K562 (cell line): ENCODE measurements around the gene JADE3. TPM values are rescaled to one million over a fixed set of nuclear protein-coding genes. Genes with fewer than 3 reads are reported as not detected.

Experiments
- AFF4 ChIP-seq: sonication (generic); formaldehyde crosslinking; IDR thresholded peaks from 2 replicates; pipeline ENCODE4 v1.8.0; 2023; ENCODE audit warnings: mild to moderate bottlenecking, missing genetic modification reagents
- CBX1 ChIP-seq: sonication (generic); IDR thresholded peaks from 2 replicates; pipeline ENCODE4 v1.6.1; 2016; ENCODE audit warnings: antibody characterized with exemption, low read depth, mild to moderate bottlenecking
- CEBPB ChIP-seq: fragments of 450-650 bp; IDR thresholded peaks from 2 replicates; pipeline ENCODE4 v1.6.1; 2016; ENCODE audit warnings: missing genetic modification characterization, missing compliant biosample characterization
- CHD7 ChIP-seq: fragments of 200-600 bp; sonication (generic); IDR thresholded peaks from one replicate; pipeline ENCODE4 v1.6.1; 2012; ENCODE audit warnings: mild to moderate bottlenecking, low read depth, low read length, inconsistent platforms
- MCM7 ChIP-seq, 2 experiments: fragments of 450-650 bp; IDR thresholded peaks; 2 replicates each; pipeline ENCODE4 v1.6.1; 2016 to 2018
- PURB ChIP-seq: sonication (generic); formaldehyde crosslinking; IDR thresholded peaks from 2 replicates; pipeline ENCODE4 v1.9.0; 2021; ENCODE audit warnings: low read depth, mild to moderate bottlenecking, missing genetic modification reagents
- RBM34 ChIP-seq: fragments of 200-400 bp; formaldehyde crosslinking; IDR thresholded peaks from 2 replicates; pipeline ENCODE4 v1.6.1; 2018; ENCODE audit warnings: low read length, borderline replicate concordance; ENCODE audit not compliant: insufficient read depth
- TRIM25 ChIP-seq: fragments of 450-650 bp; IDR thresholded peaks from 2 replicates; pipeline ENCODE4 v1.7.0; 2016; ENCODE audit warnings: borderline replicate concordance
- U2AF2 ChIP-seq: fragments of 200-400 bp; formaldehyde crosslinking; optimal IDR thresholded peaks from 2 replicates; pipeline ENCODE3; 2017; ENCODE audit warnings: low read depth, mild to moderate bottlenecking, low read length
- ZNF395 ChIP-seq: fragments of 200-800 bp; sonication (Bioruptor generic); IDR thresholded peaks from 2 replicates; pipeline ENCODE4 v1.6.1; 2017; ENCODE audit warnings: missing genetic modification characterization, missing compliant biosample characterization
- polyA plus RNA-seq, 8 experiments: library from polyadenylated mRNA; depleted of rRNA in 4 of 8; stranded (reverse) in 5 of 8; unstranded in 3 of 8; fragments of >200 nt; fragmentation: Nextera tagmentation in 2 of 8; fragmentation: Illumina TruSeq in 1 of 8; extraction: Ambion mirVana in 2 of 8; extraction: Trizol in 1 of 8; gene quantifications; 2 replicates each; pipeline versions ENCODE4 v1.2.1 to v1.2.3, GENCODE V29; 2011 to 2014; ENCODE audit warnings: inconsistent platforms in 1 of 8, missing spikeins in 1 of 8
- total RNA-seq, 7 experiments: library from RNA; depleted of rRNA in 6 of 7; stranded (reverse); fragments of >200 nt in 6 of 7; fragmentation: Illumina TruSeq in 2 of 7; extraction: Trizol in 2 of 7; gene quantifications; 2 replicates each; pipeline versions ENCODE4 v1.2.1 to v1.2.3, GENCODE V29; 2011 to 2021; ENCODE audit warnings: low replicate concordance in 1 of 7

JADE3 gene
- total and polyA plus RNA-seq, 9 of the 15 experiments (the other 6 are each of a cell fraction or from before 2014, with no cell fraction given): 2.6 to 10.0 (median 7.0) TPM

- TF ChIP-seq CHD7 (no peak), RBM34 (no peak), CEBPB (tag) (no peak), PURB (CRISPR knock-in tag) (no peak), U2AF2 (no peak), CBX1 (no peak), TRIM25 (no peak), ZNF395 (CRISPR knock-in tag) (no peak), MCM7 (IDR thresholded peaks at IDR 0.05) (no peak), AFF4 (CRISPR knock-in tag) (no peak)
Observed at GRCh38 chrX:46953597-46953996, 41.4 kb downstream of the JADE3 start (continued).
